Gastrocnemius medialis (tissue), 4 donors: ENCODE measurements around the gene MAPKAPK5. TPM values are rescaled to one million over a fixed set of nuclear protein-coding genes. Genes with fewer than 3 reads are reported as not detected.

Source experiments
- ATAC-seq, 2 donors: fragments of 150-250 bp; one replicate each; pipeline ENCODE4 v1.9.1; 2016
- DNase-seq, 2 donors: peaks; one replicate each; pipeline ENCODE4 v3.0.0-alpha.2; 2019
- H3K27ac ChIP-seq, 4 donors: fragments of 200-600 bp; sonication (generic); 1 replicate in 1 of 4; 2 replicates in 3 of 4; pipeline ENCODE4 v1.5.1; 2016 to 2018; ENCODE audit warnings: mild to moderate bottlenecking in 2 of 4, moderate library complexity in 1 of 4
- H3K27me3 ChIP-seq, 3 donors: fragments of 200-600 bp; sonication (generic) in 2 of 3; 1 replicate in 1 of 3; 2 replicates in 2 of 3; pipeline versions ENCODE4 v1.5.1 to v1.6.0; 2016 to 2019; ENCODE audit warnings: mild to moderate bottlenecking in 1 of 3, moderate library complexity in 1 of 3
- H3K36me3 ChIP-seq, 2 donors: fragments of 200-600 bp; sonication (generic) in 1 of 2; one replicate each; pipeline ENCODE4 v1.5.1; 2017 to 2018
- H3K4me1 ChIP-seq, 2 donors: fragments of 200-600 bp; sonication (generic) in 1 of 2; one replicate each; pipeline ENCODE4 v1.5.1; 2016 to 2017; ENCODE audit warnings: mild to moderate bottlenecking in 2 of 2
- H3K4me3 ChIP-seq, 4 donors: fragments of 200-600 bp; sonication (generic) in 3 of 4; 1 replicate in 1 of 4; 2 replicates in 3 of 4; pipeline ENCODE4 v1.5.1; 2016 to 2019; ENCODE audit warnings: mild to moderate bottlenecking in 2 of 4
- H3K9me3 ChIP-seq, 3 donors: fragments of 200-600 bp; sonication (generic) in 2 of 3; 1 replicate in 1 of 3; 2 replicates in 2 of 3; pipeline ENCODE4 v1.5.1; 2016 to 2019
- CTCF ChIP-seq, 5 experiments: fragments of 450-650 bp in 3 of 5; fragments of 200-600 bp in 2 of 5; sonication (generic) in 2 of 5; IDR thresholded peaks in 4 of 5; conservative IDR thresholded peaks in 1 of 5; 1 replicate in 4 of 5; 2 replicates in 1 of 5; pipeline ENCODE4 v1.5.1; 2016 to 2019; ENCODE audit warnings: antibody characterized with exemption in 5 of 5, mild to moderate bottlenecking in 3 of 5, moderate library complexity in 3 of 5
- POLR2A ChIP-seq, 2 donors: fragments of 450-650 bp; IDR thresholded peaks; one replicate each; pipeline ENCODE4 v1.6.1; 2017; ENCODE audit warnings: antibody characterized with exemption in 2 of 2, mild to moderate bottlenecking in 2 of 2, moderate library complexity in 2 of 2
- in situ Hi-C, 4 donors: fragments of 200-750 bp; cut with MboI; loops; one replicate each; pipeline versions ENCODE4 v1.15.0 to v1.8.0; 2017; ENCODE audit warnings: low sequenced_read_pairs in 4 of 4
- intact Hi-C: fragments of 100-400 bp; cut with DNase I; formaldehyde crosslinking; loops from one replicate; pipeline ENCODE4 v1.15.1; 2023; ENCODE audit warnings: low total_unique reads
- total RNA-seq, 4 donors: library from RNA; depleted of rRNA; stranded (reverse); fragments of >200 nt; gene quantifications; one replicate each; pipeline versions ENCODE4 v1.1.0 to v1.2.3, GENCODE V29; 2016

Gene MAPKAPK5
- total RNA-seq, 4 donors from 2014 or later, result 32.3 to 57.8 (median 48.0) TPM

- H3K27me3 ChIP-seq, result no peaks in the 10 kb centered on the region
- no peak for DNase-seq
- ATAC-seq, result no peak
- no peak overlapping the region for H3K4me3 ChIP-seq
- intact Hi-C loops, result no loop called here
- no peak overlapping the region for H3K27ac ChIP-seq
- H3K4me1 ChIP-seq, result no peaks in the 10 kb centered on the region
- peaks cover 0 to 4% of the 10 kb centered on the region in 2 donors for H3K36me3 ChIP-seq
- TF ChIP-seq CTCF (IDR thresholded peaks at IDR 0.05 in 4 of 5, conservative IDR thresholded peaks at IDR 0.05 in 1 of 5) (no peak), POLR2A (IDR thresholded peaks at IDR 0.05) (no peak)
- in situ Hi-C loops, result no loop called here
- H3K9me3 ChIP-seq, result no peaks in the 10 kb centered on the region
Observed at GRCh38 chr12:111901182-111901581, 59.2 kb downstream of the MAPKAPK5 start.

DNA sequence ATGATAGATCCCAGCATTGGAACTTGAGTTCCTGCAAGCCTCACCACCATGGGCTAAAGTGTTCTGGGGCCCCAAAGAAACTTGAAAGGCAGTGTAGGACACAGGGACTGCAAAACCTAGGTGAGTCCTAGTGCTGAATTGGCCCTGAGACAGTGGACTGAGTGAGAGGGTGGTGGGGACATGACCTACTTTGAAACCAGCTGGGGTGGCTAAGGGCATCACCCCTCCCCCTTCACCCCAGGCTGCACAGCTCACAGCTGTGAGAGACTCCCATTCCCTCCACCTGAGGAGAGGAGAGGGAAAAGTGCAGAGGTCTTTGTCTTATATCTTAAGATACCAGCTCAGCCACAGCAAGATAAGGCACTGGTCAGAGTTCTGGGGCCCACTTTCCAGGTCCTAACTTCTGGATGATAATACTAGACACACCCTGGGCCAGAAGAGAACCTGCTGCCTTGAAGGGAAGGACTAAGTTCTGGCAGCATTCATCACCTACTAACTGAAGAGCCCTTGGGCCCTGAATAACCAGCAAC is 62.5 kb downstream of the MAPKAPK5 start:
- intact Hi-C loops (no loop called here), in situ Hi-C loops (no loop called here)
- Histone ChIP-seq H3K36me3 (no peaks in the 10 kb centered on the region), H3K27me3 (no peaks in the 10 kb centered on the region), H3K4me3 (no peak overlapping the region), H3K9me3 (no peaks in the 10 kb centered on the region), H3K4me1 (no peaks in the 10 kb centered on the region), H3K27ac (no peak overlapping the region)
- no peak for DNase-seq
- TF ChIP-seq CTCF (IDR thresholded peaks at IDR 0.05 in 4 of 5, conservative IDR thresholded peaks at IDR 0.05 in 1 of 5) (no peak), POLR2A (IDR thresholded peaks at IDR 0.05) (no peak)
- ATAC-seq, result no peak

DNA sequence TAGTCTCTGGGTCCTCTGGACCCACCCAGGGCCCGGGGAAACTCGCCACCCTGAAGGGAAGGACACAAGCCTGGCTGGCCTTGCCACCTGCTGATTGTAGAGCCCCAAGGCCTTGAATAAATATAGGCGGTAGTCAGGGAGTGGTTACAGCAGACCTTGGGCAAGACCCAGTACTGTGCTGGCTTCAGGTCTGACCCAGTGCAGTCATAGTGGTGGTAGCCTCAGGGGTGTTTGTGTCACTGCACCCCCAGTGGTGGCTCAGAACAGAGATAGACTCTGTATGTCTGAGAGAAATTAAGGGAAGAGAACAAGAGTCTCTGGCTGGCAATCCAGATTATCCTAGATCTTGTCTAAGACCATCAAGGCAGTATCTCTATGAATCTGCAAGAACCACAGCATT is 63.5 kb downstream of the MAPKAPK5 start:
- H3K27ac ChIP-seq, result no peak overlapping the region
- no peaks in the 10 kb centered on the region for H3K27me3 ChIP-seq
- H3K4me1 ChIP-seq, result no peaks in the 10 kb centered on the region
- DNase-seq (no peak), ATAC-seq (no peak)
- TF ChIP-seq POLR2A (IDR thresholded peaks at IDR 0.05), result no peak
- no peak for TF ChIP-seq CTCF (IDR thresholded peaks at IDR 0.05 in 4 of 5, conservative IDR thresholded peaks at IDR 0.05 in 1 of 5)
- in situ Hi-C loops, result no loop called here
- no peak overlapping the region for H3K4me3 ChIP-seq
- intact Hi-C loops, result no loop called here
- no peaks in the 10 kb centered on the region for H3K9me3 ChIP-seq
- no peaks in the 10 kb centered on the region for H3K36me3 ChIP-seq

DNA sequence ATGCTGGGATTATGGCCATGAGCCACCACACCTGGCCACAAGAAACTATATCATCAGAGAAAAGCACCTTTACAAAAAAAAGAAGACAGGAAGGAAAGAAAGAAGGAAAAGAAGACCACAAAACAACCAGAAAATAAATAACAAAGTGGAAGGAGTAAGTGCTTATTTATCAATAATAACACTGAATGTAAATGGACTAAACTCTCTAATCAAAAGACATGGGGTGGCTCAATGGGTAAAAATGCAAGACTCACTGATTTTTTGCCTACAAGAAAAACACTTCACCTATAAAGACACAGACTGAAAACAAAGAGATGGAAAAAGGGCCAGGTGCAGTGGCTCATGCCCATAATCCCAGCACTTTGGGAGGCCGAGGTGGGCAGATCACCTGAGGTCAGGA is 65.7 kb downstream of the MAPKAPK5 start:
- ATAC-seq, result no peak
- Histone ChIP-seq H3K4me1 (no peaks in the 10 kb centered on the region), H3K27ac (no peak overlapping the region), H3K27me3 (no peaks in the 10 kb centered on the region), H3K4me3 (no peak overlapping the region), H3K9me3 (no peaks in the 10 kb centered on the region), H3K36me3 (no peaks in the 10 kb centered on the region)
- TF ChIP-seq CTCF (IDR thresholded peaks at IDR 0.05 in 4 of 5, conservative IDR thresholded peaks at IDR 0.05 in 1 of 5) (no peak), POLR2A (IDR thresholded peaks at IDR 0.05) (no peak)
- in situ Hi-C loops (no loop called here), intact Hi-C loops (no loop called here)
- DNase-seq, result no peak

GRCh38 chr12:111925171-111925570 is 83.1 kb downstream of the MAPKAPK5 start:
- Histone ChIP-seq H3K27me3 (no peaks in the 10 kb centered on the region), H3K4me1 (no peaks in the 10 kb centered on the region), H3K4me3 (no peak overlapping the region), H3K9me3 (no peaks in the 10 kb centered on the region), H3K27ac (no peak overlapping the region), H3K36me3 (no peaks in the 10 kb centered on the region)
- TF ChIP-seq CTCF (IDR thresholded peaks at IDR 0.05 in 4 of 5, conservative IDR thresholded peaks at IDR 0.05 in 1 of 5) (no peak), POLR2A (IDR thresholded peaks at IDR 0.05) (no peak)
- no peak for ATAC-seq
- DNase-seq, result no peak
- in situ Hi-C loops (no loop called here), intact Hi-C loops (no loop called here)
